ENCODE measurements around the gene KRT7. TPM values are rescaled to one million over a fixed set of nuclear protein-coding genes. Genes with fewer than 3 reads are reported as not detected.
"Not testable (repeated sequence)": the region's sequence is repeated elsewhere in the genome, so short reads cannot be mapped to it uniquely, and the experiment has no call there.

Gene KRT7
- total and polyA plus RNA-seq, 5 experiments from 2014 or later = not detected

- Mint-ChIP-seq H3K4me3 (no peak overlapping the region), H3K36me3 (no peaks in the 10 kb centered on the region), H3K9me3 (no peaks in the 10 kb centered on the region), H3K4me1 (peaks cover 4 to 13% (median 8%) of the 10 kb centered on the region in 4 donors), H3K27ac (peak overlapping the region in 1 of 10 donors; percentile 13), H3K27me3 (peaks cover 21 to 40% (median 30%) of the 10 kb centered on the region in 5 donors)
- POLR2A ChIA-PET = interaction anchor here (0.6 kb wide), 1 partner anchor 248 kb away, joined by 6 read pairs; no protein-coding TSS in a partner anchor
- no peak for DNase-seq
- no peak for ATAC-seq
Observed at GRCh38 chr12:52279422-52280318, 46.6 kb downstream of the KRT7 start.

- no peaks in the 10 kb centered on the region for H3K36me3 Mint-ChIP-seq
- ATAC-seq = no peak
- no peak for DNase-seq
- H3K27me3 Mint-ChIP-seq = peaks cover 18 to 34% (median 27%) of the 10 kb centered on the region in 5 donors
- no peak overlapping the region for H3K4me3 Mint-ChIP-seq
- H3K9me3 Mint-ChIP-seq = no peaks in the 10 kb centered on the region
- peak overlapping the region in 1 of 10 donors; percentile 5 for H3K27ac Mint-ChIP-seq
- peaks cover 4 to 13% (median 8%) of the 10 kb centered on the region in 4 donors for H3K4me1 Mint-ChIP-seq
- POLR2A ChIA-PET = no interaction called here
Observed at GRCh38 chr12:52280319-52280795, 47.3 kb downstream of the KRT7 start.

- H3K9me3 Mint-ChIP-seq = no peaks in the 10 kb centered on the region
- no peaks in the 10 kb centered on the region for H3K36me3 Mint-ChIP-seq
- peaks cover 18 to 34% (median 29%) of the 10 kb centered on the region in 5 donors for H3K27me3 Mint-ChIP-seq
- H3K4me1 Mint-ChIP-seq = peaks cover 4 to 13% (median 8%) of the 10 kb centered on the region in 4 donors
- DNase-seq (no peak), ATAC-seq (no peak)
- H3K4me3 Mint-ChIP-seq = no peak overlapping the region
- POLR2A ChIA-PET = no interaction called here
- H3K27ac Mint-ChIP-seq = peak overlapping the region in 1 of 10 donors; percentile 5
Observed at GRCh38 chr12:52280796-52281560, 47.9 kb downstream of the KRT7 start.

- Mint-ChIP-seq H3K9me3 (no peaks in the 10 kb centered on the region), H3K4me3 (no peak overlapping the region), H3K27me3 (peaks cover 6 to 22% (median 13%) of the 10 kb centered on the region in 5 donors), H3K27ac (no peak overlapping the region), H3K4me1 (peaks cover 5 to 15% (median 9%) of the 10 kb centered on the region in 4 donors), H3K36me3 (no peaks in the 10 kb centered on the region)
- DNase-seq = no peak
- no peak for ATAC-seq
- POLR2A ChIA-PET = no interaction called here
Observed at GRCh38 chr12:52284562-52285171, 51.6 kb downstream of the KRT7 start.

GRCh38 chr12:52285172-52285745 is 52.2 kb downstream of the KRT7 start:
- H3K4me1 Mint-ChIP-seq = peaks cover 5 to 11% (median 9%) of the 10 kb centered on the region in 4 donors
- POLR2A ChIA-PET = no interaction called here

GRCh38 chr12:52285851-52286530 is 52.9 kb downstream of the KRT7 start:
- DNase-seq (no peak), ATAC-seq (no peak)
- H3K4me3 Mint-ChIP-seq = no peak overlapping the region
- no peak overlapping the region for H3K27ac Mint-ChIP-seq
- H3K27me3 Mint-ChIP-seq = peaks cover 3 to 20% (median 10%) of the 10 kb centered on the region in 5 donors
- POLR2A ChIA-PET = interaction anchor here (1.0 kb wide), 1 partner anchor 8 kb away, joined by 3 read pairs; no protein-coding TSS in a partner anchor
- no peaks in the 10 kb centered on the region for H3K9me3 Mint-ChIP-seq
- H3K36me3 Mint-ChIP-seq = no peaks in the 10 kb centered on the region
- H3K4me1 Mint-ChIP-seq = peaks cover 5 to 11% (median 9%) of the 10 kb centered on the region in 4 donors

More at GRCh38 chr12:52285172-52285745, 52.2 kb downstream of the KRT7 start:
- Mint-ChIP-seq H3K4me3 (no peak overlapping the region), H3K27me3 (peaks cover 3 to 20% (median 10%) of the 10 kb centered on the region in 5 donors), H3K36me3 (no peaks in the 10 kb centered on the region), H3K9me3 (no peaks in the 10 kb centered on the region), H3K27ac (no peak overlapping the region)
- no peak for ATAC-seq
- no peak for DNase-seq

- not testable (repeated sequence) for H3K4me3 Mint-ChIP-seq
- POLR2A ChIA-PET = interaction anchor here (1.0 kb wide), 1 partner anchor 9 kb away, joined by 3 read pairs; no protein-coding TSS in a partner anchor
Observed at GRCh38 chr12:52286857-52287785, 54.1 kb downstream of the KRT7 start.

GRCh38 chr12:52287816-52288805 is 55.1 kb downstream of the KRT7 start:
- H3K36me3 Mint-ChIP-seq, POLR2A ChIA-PET, H3K9me3 Mint-ChIP-seq, DNase-seq, H3K4me3 Mint-ChIP-seq: not testable (repeated sequence)
- Mint-ChIP-seq H3K27me3 (peaks cover 0 to 20% (median 8%) of the 10 kb centered on the region in 5 donors), H3K27ac (peak overlapping the region in 1 of 10 donors; percentile 53), H3K4me1 (peaks cover 5 to 11% (median 9%) of the 10 kb centered on the region in 4 donors)
- ATAC-seq = peak in 1 of 2 donors; percentile 25

More at GRCh38 chr12:52286857-52287785, 54.1 kb downstream of the KRT7 start:
- H3K4me1 Mint-ChIP-seq = peaks cover 5 to 11% (median 9%) of the 10 kb centered on the region in 4 donors
- ATAC-seq, DNase-seq, H3K36me3 Mint-ChIP-seq, H3K27ac Mint-ChIP-seq, H3K9me3 Mint-ChIP-seq: not testable (repeated sequence)
- peaks cover 3 to 23% (median 10%) of the 10 kb centered on the region in 5 donors for H3K27me3 Mint-ChIP-seq

GRCh38 chr12:52290483-52291134 is 57.6 kb downstream of the KRT7 start:
- H3K4me1 Mint-ChIP-seq = peaks cover 6 to 15% (median 9%) of the 10 kb centered on the region in 4 donors
- peaks cover 0 to 17% (median 14%) of the 10 kb centered on the region in 5 donors for H3K27me3 Mint-ChIP-seq
- DNase-seq, POLR2A ChIA-PET, H3K4me3 Mint-ChIP-seq, ATAC-seq, H3K36me3 Mint-ChIP-seq, H3K27ac Mint-ChIP-seq, H3K9me3 Mint-ChIP-seq: not testable (repeated sequence)

All from naive thymus-derived CD8-positive, alpha-beta T cell (primary cell).